Measurements from ENCODE around the gene SMIM23.

Gene SMIM23

GRCh38 chr5:171785517-171785916, at the start of gene SMIM23:
TSS of gene SMIM23 (plus strand) at chr5:171785817. CDS start at chr5:171785872, 55 bp downstream.
- Histone ChIP-seq H3K4me1 (no peaks in the 10 kb centered on the region), H3K9ac (no peak within 1 kb of the TSS), H3K27ac (no peak within 1 kb of the TSS), H3K9me3 (replicated peaks in 1 of 11) (peaks cover 0 to 13% (median 9%) of the 10 kb centered on the region in 11 experiments; a peak in 8 of 22 replicates), H4K20me1 (no peaks in the 10 kb centered on the region), H3K36me3 (no peaks in the 10 kb centered on the region), H3K4me2 (no peak within 1 kb of the TSS), H3K27me3 (no peaks in the 10 kb centered on the region), H3K4me3 (no peak within 1 kb of the TSS)
- TF ChIP-seq Cebpa-rat (IDR thresholded peaks at IDR 0.05): no peak

- Histone ChIP-seq H3K27ac (no peak overlapping the region), H3K27me3 (no peaks in the 10 kb centered on the region), H3K4me1 (peaks cover 0 to 23% (median 9%) of the 10 kb centered on the region in 10 experiments; a peak in 15 of 20 replicates), H4K20me1 (no peaks in the 10 kb centered on the region), H3K4me2 (0 out of 22 replicates have a peak overlapping the region, but pooled peaks of 1 of the 11 experiments have one; percentile 6), H3K9me3 (replicated peaks in 1 of 11) (peaks cover 0 to 26% (median 5%) of the 10 kb centered on the region in 11 experiments; a peak in 9 of 22 replicates), H3K36me3 (no peaks in the 10 kb centered on the region), H3K4me3 (no peak overlapping the region), H3K9ac (no peak overlapping the region)
- no peak for TF ChIP-seq Cebpa-rat (IDR thresholded peaks at IDR 0.05)
Measured at GRCh38 chr5:171736976-171737891, 48.4 kb upstream of the SMIM23 start.

- Histone ChIP-seq H3K36me3 (no peaks in the 10 kb centered on the region), H3K4me1 (peaks cover 0 to 36% (median 21%) of the 10 kb centered on the region in 10 experiments; a peak in 16 of 20 replicates), H3K4me2 (no peak overlapping the region), H3K9me3 (replicated peaks in 1 of 11) (peaks cover 0 to 34% (median 5%) of the 10 kb centered on the region in 11 experiments; a peak in 11 of 22 replicates), H4K20me1 (no peaks in the 10 kb centered on the region), H3K27ac (no peak overlapping the region), H3K27me3 (no peaks in the 10 kb centered on the region), H3K4me3 (no peak overlapping the region), H3K9ac (no peak overlapping the region)
- TF ChIP-seq Cebpa-rat (IDR thresholded peaks at IDR 0.05): no peak
Measured at GRCh38 chr5:171738501-171738900, 47.1 kb upstream of the SMIM23 start.

- Histone ChIP-seq H3K36me3 (no peaks in the 10 kb centered on the region), H3K27me3 (no peaks in the 10 kb centered on the region), H3K4me3 (no peak overlapping the region), H3K9ac (no peak overlapping the region), H4K20me1 (no peaks in the 10 kb centered on the region), H3K4me1 (peaks cover 0 to 35% (median 23%) of the 10 kb centered on the region in 10 experiments; a peak in 16 of 20 replicates), H3K4me2 (no peak overlapping the region), H3K27ac (no peak overlapping the region), H3K9me3 (replicated peaks in 1 of 11) (peaks cover 0 to 37% (median 5%) of the 10 kb centered on the region in 11 experiments; a peak in 13 of 22 replicates)
- TF ChIP-seq Cebpa-rat (IDR thresholded peaks at IDR 0.05): no peak
Measured at GRCh38 chr5:171739271-171739670, 46.3 kb upstream of the SMIM23 start.

GRCh38 chr5:171743436-171744076, 42.1 kb upstream of the SMIM23 start:
- Histone ChIP-seq H3K27me3 (no peaks in the 10 kb centered on the region), H3K9ac (no peak overlapping the region), H3K4me3 (no peak overlapping the region), H4K20me1 (no peaks in the 10 kb centered on the region), H3K4me2 (peak overlapping the region in 3 of 11 experiments; percentile 14 to 33 (median 16); a peak in 3 of 22 replicates), H3K9me3 (replicated peaks in 1 of 11) (peaks cover 0 to 20% (median 0%) of the 10 kb centered on the region in 11 experiments; a peak in 9 of 22 replicates), H3K36me3 (no peaks in the 10 kb centered on the region), H3K27ac (no peak overlapping the region), H3K4me1 (peaks cover 0 to 50% (median 39%) of the 10 kb centered on the region in 10 experiments; a peak in 17 of 20 replicates)
- TF ChIP-seq Cebpa-rat (IDR thresholded peaks at IDR 0.05): no peak

- Histone ChIP-seq H3K36me3 (no peaks in the 10 kb centered on the region), H3K9ac (no peak overlapping the region), H3K27ac (no peak overlapping the region), H3K4me2 (peak overlapping the region in 8 of 11 experiments; percentile 28 to 71 (median 56); a peak in 11 of 22 replicates), H4K20me1 (no peaks in the 10 kb centered on the region), H3K4me1 (peaks cover 0 to 50% (median 39%) of the 10 kb centered on the region in 10 experiments; a peak in 17 of 20 replicates), H3K4me3 (no peak overlapping the region), H3K9me3 (replicated peaks in 1 of 11) (peaks cover 0 to 20% (median 0%) of the 10 kb centered on the region in 11 experiments; a peak in 9 of 22 replicates), H3K27me3 (no peaks in the 10 kb centered on the region)
- no peak for TF ChIP-seq Cebpa-rat (IDR thresholded peaks at IDR 0.05)
Measured at GRCh38 chr5:171744264-171744663, 41.4 kb upstream of the SMIM23 start.

GRCh38 chr5:171744882-171745281, 40.7 kb upstream of the SMIM23 start:
- H3K27ac ChIP-seq: peak overlapping the region in 1 of 11 experiments; percentile 27; a peak in 2 of 22 replicates
- no peak for TF ChIP-seq Cebpa-rat (IDR thresholded peaks at IDR 0.05)
- H3K36me3 ChIP-seq: no peaks in the 10 kb centered on the region
- no peaks in the 10 kb centered on the region for H4K20me1 ChIP-seq
- no peak overlapping the region for H3K9ac ChIP-seq
- H3K9me3 ChIP-seq (replicated peaks in 1 of 11): peaks cover 0 to 20% (median 0%) of the 10 kb centered on the region in 11 experiments; a peak in 9 of 22 replicates
- no peak overlapping the region for H3K4me3 ChIP-seq
- H3K4me2 ChIP-seq: peak overlapping the region in 8 of 11 experiments; percentile 28 to 71 (median 56); a peak in 16 of 22 replicates
- no peaks in the 10 kb centered on the region for H3K27me3 ChIP-seq
- H3K4me1 ChIP-seq: peaks cover 0 to 50% (median 39%) of the 10 kb centered on the region in 10 experiments; a peak in 17 of 20 replicates

DNA sequence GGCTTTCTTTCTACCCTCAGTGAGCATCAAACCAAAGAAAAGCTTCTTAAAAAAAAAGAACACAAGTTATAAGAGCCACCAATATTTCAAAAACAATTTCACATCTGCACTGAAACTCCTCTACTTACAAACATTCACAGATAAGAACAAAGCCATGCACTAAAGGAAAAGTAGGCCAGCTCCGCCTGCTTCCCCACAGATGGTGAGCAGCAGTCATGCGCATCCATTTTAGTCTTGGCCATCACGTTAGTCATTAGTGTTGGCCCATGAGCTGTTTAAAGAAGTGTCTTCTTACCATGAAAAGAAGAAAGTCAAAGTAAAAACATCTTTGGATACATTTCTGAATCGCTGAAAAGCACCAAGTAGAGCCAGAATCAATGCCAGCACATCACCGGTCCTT, 40.0 kb upstream of the SMIM23 start:
- Histone ChIP-seq H4K20me1 (no peaks in the 10 kb centered on the region), H3K9ac (no peak overlapping the region), H3K9me3 (replicated peaks in 1 of 11) (peaks cover 0 to 20% (median 0%) of the 10 kb centered on the region in 11 experiments; a peak in 9 of 22 replicates), H3K36me3 (no peaks in the 10 kb centered on the region), H3K4me2 (peak overlapping the region in 9 of 11 experiments; percentile 14 to 71 (median 56); a peak in 17 of 22 replicates), H3K27me3 (no peaks in the 10 kb centered on the region), H3K4me1 (peaks cover 0 to 50% (median 39%) of the 10 kb centered on the region in 10 experiments; a peak in 17 of 20 replicates), H3K27ac (no peak overlapping the region), H3K4me3 (no peak overlapping the region)
- TF ChIP-seq Cebpa-rat (IDR thresholded peaks at IDR 0.05): no peak

All from BLaER1 treated with 17β-estradiol and CSF1 and Interleukin-3, amounts not matched to agents 10 nM and 100 nM (cell line).